WERI-Rb-1 (cell line): ENCODE results near the gene TIGAR.

ENCODE experiments used
- DNase-seq: peaks from one replicate; pipeline ENCODE4 v3.0.0-alpha.2; 2020
- H3K27ac ChIP-seq: fragments of 250-450 bp; sonication (Bioruptor Pico); 2 replicates; pipeline ENCODE4 v1.5.1; 2020; ENCODE audit warnings: mild to moderate bottlenecking, moderate library complexity
- H3K27me3 ChIP-seq: fragments of 250-450 bp; sonication (Bioruptor Pico); 2 replicates; pipeline ENCODE4 v1.5.1; 2021; ENCODE audit warnings: mild to moderate bottlenecking, low read depth, moderate library complexity; ENCODE audit not compliant: insufficient read depth, severe bottlenecking
- H3K36me3 ChIP-seq: fragments of 250-450 bp; sonication (Bioruptor Pico); 2 replicates; pipeline ENCODE4 v1.5.1; 2020; ENCODE audit warnings: mild to moderate bottlenecking, moderate library complexity
- H3K4me3 ChIP-seq: 2 replicates; pipeline ENCODE4 v1.5.1; 2011; ENCODE audit warnings: low read depth, mild to moderate bottlenecking, control low read depth, low read length
- H3K9me3 ChIP-seq: fragments of 250-450 bp; sonication (Bioruptor Pico); 2 replicates; pipeline ENCODE4 v1.5.1; 2021; ENCODE audit warnings: mild to moderate bottlenecking, moderate library complexity; ENCODE audit not compliant: severe bottlenecking
- CTCF ChIP-seq: IDR thresholded peaks from 2 replicates; pipeline ENCODE4 v1.5.1; 2011; ENCODE audit warnings: low read depth, mild to moderate bottlenecking, control low read depth, inconsistent platforms, low read length

The TIGAR gene

DNA sequence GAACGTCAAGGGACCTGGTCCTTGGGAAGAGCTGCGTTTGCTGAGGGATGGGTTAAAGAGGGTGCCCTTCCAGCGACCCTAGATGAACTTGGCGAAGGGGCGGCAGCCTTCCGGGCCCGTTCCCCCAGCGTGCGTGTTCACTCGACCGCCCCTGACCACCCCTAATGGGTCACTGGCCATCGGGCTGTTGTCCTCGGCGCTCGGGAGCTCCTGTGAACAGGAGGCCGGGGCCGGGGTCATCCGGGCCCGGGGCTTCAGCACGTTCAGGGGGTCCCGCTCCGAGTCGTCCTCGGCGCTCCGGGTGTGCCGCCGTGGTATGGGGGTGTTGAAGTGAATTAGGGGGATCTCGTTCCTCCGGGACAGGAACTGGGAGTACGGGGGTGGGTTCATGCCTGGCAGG lies 49.3 kb downstream of the TIGAR start:
- no peak overlapping the region for H3K27ac ChIP-seq
- H3K4me3 ChIP-seq = no peak overlapping the region
- no peaks in the 10 kb centered on the region for H3K9me3 ChIP-seq
- TF ChIP-seq CTCF = no peak
- no peaks in the 10 kb centered on the region for H3K27me3 ChIP-seq
- no peak for DNase-seq
- H3K36me3 ChIP-seq = no peaks in the 10 kb centered on the region

GRCh38 chr12:4372653-4373052 lies 51.6 kb downstream of the TIGAR start:
- no peak overlapping the region for H3K4me3 ChIP-seq
- H3K27ac ChIP-seq = no peak overlapping the region
- no peaks in the 10 kb centered on the region for H3K9me3 ChIP-seq
- H3K36me3 ChIP-seq = no peaks in the 10 kb centered on the region
- no peak for TF ChIP-seq CTCF
- no peaks in the 10 kb centered on the region for H3K27me3 ChIP-seq
- DNase-seq = no peak

- Histone ChIP-seq H3K27me3 (no peaks in the 10 kb centered on the region), H3K36me3 (no peaks in the 10 kb centered on the region), H3K27ac (no peak overlapping the region), H3K9me3 (no peaks in the 10 kb centered on the region), H3K4me3 (no peak overlapping the region)
- no peak for DNase-seq
- TF ChIP-seq CTCF = no peak
Observed at GRCh38 chr12:4375449-4375848, 54.4 kb downstream of the TIGAR start.

- no peak overlapping the region for H3K4me3 ChIP-seq
- H3K9me3 ChIP-seq = no peaks in the 10 kb centered on the region
- no peak overlapping the region for H3K27ac ChIP-seq
- DNase-seq = no peak
- H3K27me3 ChIP-seq = no peaks in the 10 kb centered on the region
- TF ChIP-seq CTCF = no peak
- H3K36me3 ChIP-seq = no peaks in the 10 kb centered on the region
Observed at GRCh38 chr12:4378772-4379171, 57.8 kb downstream of the TIGAR start.

DNA sequence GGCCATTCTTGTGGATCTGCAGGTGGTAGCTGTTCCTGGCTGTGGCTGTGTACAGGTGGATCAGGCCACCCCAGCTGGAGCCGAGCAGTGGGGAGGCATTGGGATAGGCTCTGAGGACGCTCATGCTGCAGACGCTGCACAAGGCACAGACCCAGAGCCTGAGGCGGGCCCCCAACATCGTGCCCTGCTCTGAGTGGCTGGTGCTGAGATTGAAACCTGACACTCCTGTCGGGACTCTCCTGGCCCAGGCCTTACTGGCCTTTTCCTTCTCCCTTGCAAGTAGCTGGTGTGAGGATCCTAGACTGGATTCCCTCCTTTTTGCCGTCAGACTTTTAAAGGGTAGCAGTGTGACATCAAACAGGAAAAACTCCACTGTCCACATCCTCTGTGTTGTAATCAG lies 58.4 kb downstream of the TIGAR start, which contains the start of gene FGF23:
FGF23 (minus strand) TSS at position 308 of the 400 bp plus-strand sequence; CDS start at position 178, 130 bp downstream.
- TF ChIP-seq CTCF = no peak
- Histone ChIP-seq H3K36me3 (no peaks in the 10 kb centered on the region), H3K27me3 (no peaks in the 10 kb centered on the region), H3K27ac (no peak within 1 kb of the TSS), H3K9me3 (no peaks in the 10 kb centered on the region), H3K4me3 (no peak within 1 kb of the TSS)
- DNase-seq = no peak

GRCh38 chr12:4380332-4380731 lies 59.3 kb downstream of the TIGAR start:
- TF ChIP-seq CTCF = no peak
- no peaks in the 10 kb centered on the region for H3K27me3 ChIP-seq

More at GRCh38 chr12:4380332-4380731, 59.3 kb downstream of the TIGAR start:
- DNase-seq = no peak
- Histone ChIP-seq H3K9me3 (no peaks in the 10 kb centered on the region), H3K36me3 (no peaks in the 10 kb centered on the region), H3K4me3 (no peak overlapping the region), H3K27ac (no peak overlapping the region)
